HepG2 (cell line): ENCODE data around the gene APBA1. TPM values are rescaled to one million over a fixed set of nuclear protein-coding genes. Genes with fewer than 3 reads are reported as not detected.

Source experiments
- ATAC-seq: fragments of 200-7000 bp; cut with Tn5 transposase; 3 replicates; pipeline ENCODE4 v1.9.1; 2020; ENCODE audit warnings: mild to moderate bottlenecking, moderate library complexity
- BruUV-seq: library from RNA; stranded (reverse); fragments of 400-500 nt; replicated peaks from 2 replicates; lab custom pipeline; 2021; lab: Mats Ljungman, UMichigan
- CTCF ChIA-PET: fragments of 300-600 bp; formaldehyde crosslinking; extraction: SDS; loops from one replicate; lab custom pipeline; 2021; ENCODE audit warnings: low total read pairs, inconsistent platforms, low intra/inter-chr PET ratio; lab: Yijun Ruan, JAX
- POLR2A ChIA-PET: fragments of 350-600 bp; sonication (Branson Sonifier 250); formaldehyde crosslinking; loops from one replicate; lab custom pipeline; 2020; ENCODE audit warnings: antibody characterized with exemption, inconsistent platforms; lab: Yijun Ruan, JAX
- DNase-seq: peaks from one replicate; pipeline ENCODE4 v3.0.0-alpha.2; 2015; ENCODE audit warnings: low spot score
- FAIRE-seq: peaks from 3 replicates; lab custom pipeline; 2011; peaks lifted over from hg19 to GRCh38; lab: Jason Lieb, UNC
- H2AFZ ChIP-seq: one replicate; pipeline ENCODE4 v1.6.1; 2011; ENCODE audit warnings: low read length, inconsistent platforms
- H3K27ac ChIP-seq: fragments of 300-600 bp; 3 replicates; pipeline ENCODE4 v1.8.0; 2011; ENCODE audit warnings: mixed run types, mild to moderate bottlenecking, mixed read lengths, low read length, inconsistent platforms; ENCODE audit not compliant: insufficient read depth; ENCODE audit errors: extremely low read length
- H3K27me3 ChIP-seq, 2 experiments: fragments of 200-600 bp in 1 of 2; 2 replicates in 1 of 2; 3 replicates in 1 of 2; pipeline versions ENCODE4 v1.6.0 to v1.8.0; 2011; ENCODE audit warnings: low read length in 2 of 2, mild to moderate bottlenecking in 2 of 2, moderate library complexity in 2 of 2, inconsistent platforms in 1 of 2; ENCODE audit not compliant: insufficient read depth in 2 of 2, control insufficient read depth in 1 of 2
- H3K36me3 ChIP-seq, 2 experiments: fragments of 200-600 bp in 1 of 2; replicated peaks in 1 of 2; 2 replicates in 1 of 2; 3 replicates in 1 of 2; pipeline versions ENCODE4 v1.5.1 to v1.8.0; 2011; ENCODE audit warnings: low read length in 2 of 2, inconsistent platforms in 1 of 2; ENCODE audit not compliant: insufficient read depth in 2 of 2, control insufficient read depth in 1 of 2
- H3K4me1 ChIP-seq: 2 replicates; pipeline ENCODE4 v1.5.1; 2012; ENCODE audit warnings: low read length, inconsistent platforms; ENCODE audit not compliant: insufficient read depth
- H3K4me2 ChIP-seq: 2 replicates; pipeline ENCODE4 v1.6.0; 2011; ENCODE audit warnings: low read depth, low read length, inconsistent platforms
- H3K4me3 ChIP-seq, 3 experiments: fragments of 200-600 bp in 1 of 3; sonication (generic), shearing (Covaris generic) in 1 of 3; replicated peaks in 1 of 3; 2 replicates each; pipeline ENCODE4 v1.5.1; 2011 to 2016; ENCODE audit warnings: low read length in 3 of 3, inconsistent platforms in 2 of 3, low read depth in 2 of 3, mild to moderate bottlenecking in 2 of 3, control low read depth in 1 of 3, mixed read lengths in 1 of 3; ENCODE audit not compliant: insufficient read depth in 1 of 3
- H3K79me2 ChIP-seq: one replicate; pipeline ENCODE4 v1.6.1; 2011; ENCODE audit warnings: low read length, inconsistent platforms; ENCODE audit not compliant: insufficient read depth
- H3K9ac ChIP-seq: 2 replicates; pipeline ENCODE4 v1.6.0; 2011; ENCODE audit warnings: mild to moderate bottlenecking, low read depth, low read length, inconsistent platforms; ENCODE audit not compliant: insufficient read depth
- H3K9me3 ChIP-seq: 2 replicates; pipeline ENCODE4 v1.5.1; 2012; ENCODE audit warnings: mild to moderate bottlenecking, low read length
- H4K20me1 ChIP-seq: 2 replicates; pipeline ENCODE4 v1.6.0; 2011; ENCODE audit warnings: inconsistent platforms, mild to moderate bottlenecking, low read length, moderate library complexity; ENCODE audit not compliant: insufficient read depth
- ETV5 ChIP-seq: IDR thresholded peaks from 2 replicates; pipeline ENCODE4 v1.6.1; 2018; ENCODE audit warnings: missing biosample characterization, missing genetic modification reagents, inconsistent platforms, borderline replicate concordance
- FOXM1 ChIP-seq: sonication (generic); formaldehyde crosslinking; IDR thresholded peaks from 2 replicates; pipeline ENCODE4 v1.5.0; 2020; ENCODE audit warnings: missing genetic modification reagents
- HNF4A ChIP-seq: sonication (generic); formaldehyde crosslinking; IDR thresholded peaks from 2 replicates; pipeline ENCODE4 v1.4.0; 2020; ENCODE audit warnings: missing genetic modification reagents
- MXI1 ChIP-seq: IDR thresholded peaks from 3 replicates; pipeline ENCODE4 v1.6.1; 2012; ENCODE audit warnings: low read depth, low read length, inconsistent platforms, borderline replicate concordance
- RBM39 ChIP-seq: fragments of 200-400 bp; formaldehyde crosslinking; IDR thresholded peaks from one replicate; pipeline ENCODE4 v1.6.1; 2018; ENCODE audit warnings: antibody characterized with exemption, mild to moderate bottlenecking, low read depth, low read length; ENCODE audit not compliant: poor library complexity, severe bottlenecking
- ZNF10 ChIP-seq: sonication (generic); formaldehyde crosslinking; IDR thresholded peaks from 2 replicates; pipeline ENCODE4 v1.4.0; 2020; ENCODE audit warnings: mild to moderate bottlenecking, low read depth, missing genetic modification reagents, borderline replicate concordance
- ZNF253 ChIP-seq: sonication (generic); formaldehyde crosslinking; IDR thresholded peaks from 2 replicates; pipeline ENCODE4 v1.8.0; 2022; ENCODE audit warnings: mild to moderate bottlenecking, missing genetic modification reagents, borderline replicate concordance
- ZNF891 ChIP-seq: sonication (generic); formaldehyde crosslinking; IDR thresholded peaks from 2 replicates; pipeline ENCODE4 v1.5.0; 2020; ENCODE audit warnings: mild to moderate bottlenecking, missing genetic modification reagents
- WGBS: methylation state at CpG from one replicate; pipeline ENCODE4 v1.1.6; 2017; ENCODE audit warnings: low lambda C conversion rate; 5-methylcytosine and 5-hydroxymethylcytosine counted together
- in situ Hi-C: cut with HindIII; loops from 2 replicates; pipeline ENCODE4 v1.10.0; 2017; ENCODE audit warnings: low pct_unique_long_range_greater_than_20kb; ENCODE audit not compliant: extremely low pct_ligation_motif_present
- intact Hi-C: fragments of 100-400 bp; cut with micrococcal nuclease; formaldehyde crosslinking; loops from one replicate; pipeline ENCODE4 v1.10.0; 2022; ENCODE audit not compliant: unreplicated experiment
- polyA plus RNA-seq, 8 experiments: library from polyadenylated mRNA; depleted of rRNA in 3 of 8; stranded (reverse) in 7 of 8; unstranded in 1 of 8; fragments of >200 nt; fragmentation: Illumina TruSeq in 4 of 8; extraction: Trizol in 4 of 8; gene quantifications; 2 replicates each; pipeline versions ENCODE4 v1.2.1 to v1.2.3, GENCODE V29; 2011 to 2016; ENCODE audit warnings: low read depth in 4 of 8, missing spikeins in 1 of 8, mixed read lengths in 1 of 8; ENCODE audit not compliant: insufficient read depth in 1 of 8
- total RNA-seq, 5 experiments: library from RNA; depleted of rRNA; stranded (reverse); fragments of >200 nt; fragmentation: Illumina TruSeq; extraction: Trizol; gene quantifications; 2 replicates each; pipeline ENCODE4 v1.2.3, GENCODE V29; 2016; ENCODE audit warnings: low read depth in 1 of 5
- TF ChIP-seq, protein P1 (sequence below): sonication (generic); formaldehyde crosslinking; IDR thresholded peaks from one replicate; pipeline ENCODE4 v1.5.1; 2020; ENCODE audit warnings: mild to moderate bottlenecking, missing genetic modification reagents; ENCODE audit errors: not compliant biosample characterization
- TF ChIP-seq, protein P2 (sequence below): sonication (generic); formaldehyde crosslinking; IDR thresholded peaks from 2 replicates; pipeline ENCODE4 v1.5.0; 2020; ENCODE audit warnings: mild to moderate bottlenecking, missing genetic modification reagents, borderline replicate concordance

Gene APBA1
- total and polyA plus RNA-seq, 2 of the 13 experiments (the other 11 are each of a cell fraction or from before 2014, with no cell fraction given), result 0.15 TPM; not detected in 1

DNA sequence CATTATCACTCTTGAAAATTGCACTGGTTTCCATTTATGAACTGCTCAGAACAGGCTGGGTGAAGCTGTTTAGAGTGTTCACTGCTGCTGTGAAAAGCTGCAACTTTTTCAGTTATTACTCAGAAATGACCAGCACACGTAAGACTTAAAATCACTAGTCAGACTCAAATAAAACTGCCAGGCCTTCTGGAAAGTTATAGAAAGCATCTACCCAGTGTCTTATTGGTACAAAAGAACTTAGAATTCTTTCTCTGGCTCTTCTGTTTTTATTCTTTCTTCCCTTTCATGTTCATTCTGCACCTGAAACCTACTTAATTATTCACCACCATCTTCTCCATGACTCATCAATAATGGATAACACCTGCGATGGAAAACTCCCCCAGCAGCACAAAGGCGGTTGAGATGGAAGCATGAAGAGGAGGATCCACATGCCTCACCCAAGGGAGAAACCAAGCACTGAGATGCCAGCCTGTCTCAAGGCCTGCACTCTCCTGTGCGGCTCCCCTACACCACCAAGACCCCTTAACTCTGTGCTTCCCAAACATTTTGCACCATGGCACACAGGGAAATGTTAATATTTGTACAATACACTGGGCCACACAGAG is 175.2 kb downstream of the APBA1 start:
- BruUV-seq, result no TSS peak
- FAIRE-seq, result no peak
- TF ChIP-seq FOXM1 (CRISPR knock-in tag), result no peak
- TF ChIP-seq HNF4A (CRISPR knock-in tag), result no peak
- TF ChIP-seq MXI1, result no peak
- no peak for TF ChIP-seq ZNF253 (CRISPR knock-in tag)
- no peak for TF ChIP-seq ZNF10
- TF ChIP-seq, protein P1, sequence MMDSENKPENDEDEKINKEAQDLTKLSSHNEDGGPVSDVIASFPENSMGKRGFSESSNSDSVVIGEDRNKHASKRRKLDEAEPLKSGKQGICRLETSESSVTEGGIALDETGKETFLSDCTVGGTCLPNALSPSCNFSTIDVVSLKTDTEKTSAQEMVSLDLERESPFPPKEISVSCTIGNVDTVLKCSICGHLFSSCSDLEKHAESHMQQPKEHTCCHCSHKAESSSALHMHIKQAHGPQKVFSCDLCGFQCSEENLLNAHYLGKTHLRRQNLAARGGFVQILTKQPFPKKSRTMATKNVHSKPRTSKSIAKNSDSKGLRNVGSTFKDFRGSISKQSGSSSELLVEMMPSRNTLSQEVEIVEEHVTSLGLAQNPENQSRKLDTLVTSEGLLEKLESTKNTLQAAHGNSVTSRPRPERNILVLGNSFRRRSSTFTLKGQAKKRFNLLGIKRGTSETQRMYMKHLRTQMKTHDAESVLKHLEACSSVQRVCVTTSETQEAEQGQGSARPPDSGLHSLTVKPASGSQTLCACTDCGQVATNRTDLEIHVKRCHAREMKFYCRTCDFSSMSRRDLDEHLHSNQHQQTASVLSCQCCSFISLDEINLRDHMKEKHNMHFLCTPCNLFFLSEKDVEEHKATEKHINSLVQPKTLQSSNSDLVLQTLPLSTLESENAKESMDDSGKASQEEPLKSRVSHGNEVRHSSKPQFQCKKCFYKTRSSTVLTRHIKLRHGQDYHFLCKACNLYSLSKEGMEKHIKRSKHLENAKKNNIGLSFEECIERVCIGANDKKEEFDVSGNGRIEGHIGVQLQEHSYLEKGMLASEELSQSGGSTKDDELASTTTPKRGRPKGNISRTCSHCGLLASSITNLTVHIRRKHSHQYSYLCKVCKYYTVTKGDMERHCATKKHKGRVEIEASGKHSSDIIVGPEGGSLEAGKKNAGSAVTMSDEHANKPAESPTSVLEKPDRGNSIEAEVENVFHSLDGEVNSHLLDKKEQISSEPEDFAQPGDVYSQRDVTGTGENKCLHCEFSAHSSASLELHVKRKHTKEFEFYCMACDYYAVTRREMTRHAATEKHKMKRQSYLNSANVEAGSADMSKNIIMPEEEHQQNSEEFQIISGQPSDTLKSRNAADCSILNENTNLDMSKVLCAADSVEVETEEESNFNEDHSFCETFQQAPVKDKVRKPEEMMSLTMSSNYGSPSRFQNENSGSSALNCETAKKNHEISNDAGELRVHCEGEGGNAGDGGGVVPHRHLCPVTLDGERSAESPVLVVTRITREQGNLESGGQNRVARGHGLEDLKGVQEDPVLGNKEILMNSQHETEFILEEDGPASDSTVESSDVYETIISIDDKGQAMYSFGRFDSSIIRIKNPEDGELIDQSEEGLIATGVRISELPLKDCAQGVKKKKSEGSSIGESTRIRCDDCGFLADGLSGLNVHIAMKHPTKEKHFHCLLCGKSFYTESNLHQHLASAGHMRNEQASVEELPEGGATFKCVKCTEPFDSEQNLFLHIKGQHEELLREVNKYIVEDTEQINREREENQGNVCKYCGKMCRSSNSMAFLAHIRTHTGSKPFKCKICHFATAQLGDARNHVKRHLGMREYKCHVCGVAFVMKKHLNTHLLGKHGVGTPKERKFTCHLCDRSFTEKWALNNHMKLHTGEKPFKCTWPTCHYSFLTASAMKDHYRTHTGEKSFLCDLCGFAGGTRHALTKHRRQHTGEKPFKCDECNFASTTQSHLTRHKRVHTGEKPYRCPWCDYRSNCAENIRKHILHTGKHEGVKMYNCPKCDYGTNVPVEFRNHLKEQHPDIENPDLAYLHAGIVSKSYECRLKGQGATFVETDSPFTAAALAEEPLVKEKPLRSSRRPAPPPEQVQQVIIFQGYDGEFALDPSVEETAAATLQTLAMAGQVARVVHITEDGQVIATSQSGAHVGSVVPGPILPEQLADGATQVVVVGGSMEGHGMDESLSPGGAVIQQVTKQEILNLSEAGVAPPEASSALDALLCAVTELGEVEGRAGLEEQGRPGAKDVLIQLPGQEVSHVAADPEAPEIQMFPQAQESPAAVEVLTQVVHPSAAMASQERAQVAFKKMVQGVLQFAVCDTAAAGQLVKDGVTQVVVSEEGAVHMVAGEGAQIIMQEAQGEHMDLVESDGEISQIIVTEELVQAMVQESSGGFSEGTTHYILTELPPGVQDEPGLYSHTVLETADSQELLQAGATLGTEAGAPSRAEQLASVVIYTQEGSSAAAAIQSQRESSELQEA, result no peak
- TF ChIP-seq RBM39, result no peak
- no peak for TF ChIP-seq ZNF891 (CRISPR knock-in tag)
- no peak for TF ChIP-seq ETV5 (CRISPR knock-in tag)
- TF ChIP-seq, protein P2, sequence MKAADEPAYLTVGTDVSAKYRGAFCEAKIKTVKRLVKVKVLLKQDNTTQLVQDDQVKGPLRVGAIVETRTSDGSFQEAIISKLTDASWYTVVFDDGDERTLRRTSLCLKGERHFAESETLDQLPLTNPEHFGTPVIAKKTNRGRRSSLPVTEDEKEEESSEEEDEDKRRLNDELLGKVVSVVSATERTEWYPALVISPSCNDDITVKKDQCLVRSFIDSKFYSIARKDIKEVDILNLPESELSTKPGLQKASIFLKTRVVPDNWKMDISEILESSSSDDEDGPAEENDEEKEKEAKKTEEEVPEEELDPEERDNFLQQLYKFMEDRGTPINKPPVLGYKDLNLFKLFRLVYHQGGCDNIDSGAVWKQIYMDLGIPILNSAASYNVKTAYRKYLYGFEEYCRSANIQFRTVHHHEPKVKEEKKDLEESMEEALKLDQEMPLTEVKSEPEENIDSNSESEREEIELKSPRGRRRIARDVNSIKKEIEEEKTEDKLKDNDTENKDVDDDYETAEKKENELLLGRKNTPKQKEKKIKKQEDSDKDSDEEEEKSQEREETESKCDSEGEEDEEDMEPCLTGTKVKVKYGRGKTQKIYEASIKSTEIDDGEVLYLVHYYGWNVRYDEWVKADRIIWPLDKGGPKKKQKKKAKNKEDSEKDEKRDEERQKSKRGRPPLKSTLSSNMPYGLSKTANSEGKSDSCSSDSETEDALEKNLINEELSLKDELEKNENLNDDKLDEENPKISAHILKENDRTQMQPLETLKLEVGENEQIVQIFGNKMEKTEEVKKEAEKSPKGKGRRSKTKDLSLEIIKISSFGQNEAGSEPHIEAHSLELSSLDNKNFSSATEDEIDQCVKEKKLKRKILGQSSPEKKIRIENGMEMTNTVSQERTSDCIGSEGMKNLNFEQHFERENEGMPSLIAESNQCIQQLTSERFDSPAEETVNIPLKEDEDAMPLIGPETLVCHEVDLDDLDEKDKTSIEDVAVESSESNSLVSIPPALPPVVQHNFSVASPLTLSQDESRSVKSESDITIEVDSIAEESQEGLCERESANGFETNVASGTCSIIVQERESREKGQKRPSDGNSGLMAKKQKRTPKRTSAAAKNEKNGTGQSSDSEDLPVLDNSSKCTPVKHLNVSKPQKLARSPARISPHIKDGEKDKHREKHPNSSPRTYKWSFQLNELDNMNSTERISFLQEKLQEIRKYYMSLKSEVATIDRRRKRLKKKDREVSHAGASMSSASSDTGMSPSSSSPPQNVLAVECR (CRISPR knock-in tag), result no peak

More for the DNA sequence above, 175.2 kb downstream of the APBA1 start:
- 35% methylated on average over 4 of the region's 4 CpGs for WGBS
- intact Hi-C loops (no loop called here), in situ Hi-C loops (no loop called here)
- Histone ChIP-seq H3K79me2 (no peaks in the 10 kb centered on the region), H3K9ac (no peak overlapping the region), H3K4me1 (no peaks in the 10 kb centered on the region), H3K9me3 (no peaks in the 10 kb centered on the region), H3K4me3 (no peak overlapping the region), H4K20me1 (no peaks in the 10 kb centered on the region), H3K4me2 (no peak overlapping the region), H3K36me3 (no peaks in the 10 kb centered on the region), H3K27me3 (peaks cover 0 to 50% of the 10 kb centered on the region in 2 experiments; a peak in 4 of 5 replicates), H2AFZ (no peak overlapping the region), H3K27ac (no peak overlapping the region)
- ChIA-PET POLR2A (no interaction called here), CTCF (no interaction called here)
- DNase-seq (no peak), ATAC-seq (no peak)
